Kidney epithelial cell (primary cell): Measurements from ENCODE around the gene APLF. TPM values are rescaled to one million over a fixed set of nuclear protein-coding genes. Genes with fewer than 3 reads are reported as not detected.

Experiments
- DNase-seq: peaks from one replicate; pipeline ENCODE4 v3.0.0-alpha.2; 2010; ENCODE audit warnings: low read depth
- H3K27me3 ChIP-seq: 2 replicates; pipeline ENCODE4 v1.6.0; 2011; ENCODE audit warnings: low read length; ENCODE audit not compliant: control insufficient read depth, insufficient read depth
- H3K36me3 ChIP-seq: 2 replicates; pipeline ENCODE4 v1.5.1; 2011; ENCODE audit warnings: low read length; ENCODE audit not compliant: control insufficient read depth, insufficient read depth
- H3K4me3 ChIP-seq: 2 replicates; pipeline ENCODE4 v1.5.1; 2011; ENCODE audit warnings: low read depth, mild to moderate bottlenecking, control low read depth, low read length
- total RNA-seq: library from RNA; depleted of rRNA; stranded (reverse); fragments of >200 nt; gene quantifications from 2 replicates; pipeline ENCODE4 v1.2.3, GENCODE V29; 2015
- TF ChIP-seq, protein P1 (sequence below): IDR thresholded peaks from 2 replicates; pipeline ENCODE4 v1.5.1; 2011; ENCODE audit warnings: mild to moderate bottlenecking, moderate library complexity, low read length, control low read depth, inconsistent platforms; ENCODE audit not compliant: insufficient read depth, poor library complexity, severe bottlenecking

Gene APLF
- total RNA-seq, 1 donor from 2014 or later, result 5.1 TPM

DNA sequence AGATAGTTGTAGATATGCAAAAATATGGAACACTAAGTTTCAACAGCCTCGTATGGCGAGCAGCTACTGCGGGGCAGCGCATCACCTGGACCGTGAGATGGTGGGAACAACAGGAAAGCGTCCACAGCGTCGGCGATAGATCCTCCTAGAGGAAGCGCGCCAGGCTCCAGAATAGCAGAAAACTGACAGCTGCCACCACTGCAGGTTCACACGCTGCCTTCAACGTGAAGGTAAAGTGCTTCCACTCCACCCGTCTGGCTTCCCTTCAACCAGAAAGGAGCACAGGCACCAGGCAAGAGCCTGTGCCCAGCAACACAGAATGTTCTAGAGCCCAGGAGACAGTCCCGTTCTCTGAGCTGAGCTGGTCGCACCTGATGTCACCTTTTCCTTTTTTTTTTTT is 20.3 kb upstream of the APLF start:
- TF ChIP-seq, protein P1, sequence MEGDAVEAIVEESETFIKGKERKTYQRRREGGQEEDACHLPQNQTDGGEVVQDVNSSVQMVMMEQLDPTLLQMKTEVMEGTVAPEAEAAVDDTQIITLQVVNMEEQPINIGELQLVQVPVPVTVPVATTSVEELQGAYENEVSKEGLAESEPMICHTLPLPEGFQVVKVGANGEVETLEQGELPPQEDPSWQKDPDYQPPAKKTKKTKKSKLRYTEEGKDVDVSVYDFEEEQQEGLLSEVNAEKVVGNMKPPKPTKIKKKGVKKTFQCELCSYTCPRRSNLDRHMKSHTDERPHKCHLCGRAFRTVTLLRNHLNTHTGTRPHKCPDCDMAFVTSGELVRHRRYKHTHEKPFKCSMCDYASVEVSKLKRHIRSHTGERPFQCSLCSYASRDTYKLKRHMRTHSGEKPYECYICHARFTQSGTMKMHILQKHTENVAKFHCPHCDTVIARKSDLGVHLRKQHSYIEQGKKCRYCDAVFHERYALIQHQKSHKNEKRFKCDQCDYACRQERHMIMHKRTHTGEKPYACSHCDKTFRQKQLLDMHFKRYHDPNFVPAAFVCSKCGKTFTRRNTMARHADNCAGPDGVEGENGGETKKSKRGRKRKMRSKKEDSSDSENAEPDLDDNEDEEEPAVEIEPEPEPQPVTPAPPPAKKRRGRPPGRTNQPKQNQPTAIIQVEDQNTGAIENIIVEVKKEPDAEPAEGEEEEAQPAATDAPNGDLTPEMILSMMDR, result no peak

DNA sequence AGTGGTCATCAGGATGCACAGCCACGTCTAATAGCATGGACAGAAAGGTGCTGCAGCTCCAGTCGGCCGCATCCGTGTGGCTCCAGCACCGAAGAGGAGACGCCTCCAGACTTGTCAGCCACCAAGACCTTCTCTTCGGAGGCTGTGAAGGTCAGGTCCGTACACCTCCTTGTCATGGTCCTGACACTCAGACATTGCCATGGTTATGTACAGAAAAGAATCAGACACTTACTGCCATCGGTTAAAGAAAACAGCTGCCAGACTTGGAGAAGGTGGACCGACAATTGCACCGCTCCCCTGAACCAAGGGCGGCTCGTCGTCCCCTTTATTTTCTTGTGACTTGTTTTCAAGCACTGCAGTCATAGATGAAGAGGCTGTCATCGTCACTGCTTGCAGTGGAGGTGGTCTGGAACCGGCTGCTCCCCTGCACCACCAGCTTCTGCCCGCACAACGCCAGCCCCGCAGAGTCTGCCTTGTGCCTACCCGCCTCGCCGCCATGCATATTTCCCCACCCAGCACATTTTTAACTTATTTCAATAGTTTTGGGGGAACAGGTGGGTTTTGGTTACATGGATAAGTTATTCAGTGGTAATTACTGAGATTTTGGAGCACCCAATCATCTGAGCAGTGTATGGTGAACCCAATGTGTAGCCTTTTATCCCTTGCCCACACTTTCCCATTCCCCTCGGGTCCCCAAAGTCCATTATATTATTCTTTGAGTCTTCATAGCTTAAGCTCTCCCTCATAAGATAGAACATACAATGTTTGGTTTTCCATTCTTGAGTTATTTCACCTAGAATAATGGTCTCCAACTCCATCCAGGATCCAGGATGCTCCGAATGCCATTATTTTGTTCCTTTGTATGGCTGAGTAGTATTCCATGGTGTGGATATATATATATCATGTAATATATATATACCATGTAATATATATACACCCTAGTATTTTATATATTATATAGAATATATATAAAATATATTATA is 18.4 kb upstream of the APLF start:
- TF ChIP-seq, protein P1, result no peak
- H3K27me3 ChIP-seq, result no peaks in the 10 kb centered on the region
- H3K4me3 ChIP-seq, result no peak overlapping the region
- no peak for DNase-seq
- no peaks in the 10 kb centered on the region for H3K36me3 ChIP-seq

More for the DNA sequence above, 20.3 kb upstream of the APLF start:
- H3K36me3 ChIP-seq, result no peaks in the 10 kb centered on the region
- H3K4me3 ChIP-seq, result no peak overlapping the region
- no peak for DNase-seq
- H3K27me3 ChIP-seq, result no peaks in the 10 kb centered on the region

DNA sequence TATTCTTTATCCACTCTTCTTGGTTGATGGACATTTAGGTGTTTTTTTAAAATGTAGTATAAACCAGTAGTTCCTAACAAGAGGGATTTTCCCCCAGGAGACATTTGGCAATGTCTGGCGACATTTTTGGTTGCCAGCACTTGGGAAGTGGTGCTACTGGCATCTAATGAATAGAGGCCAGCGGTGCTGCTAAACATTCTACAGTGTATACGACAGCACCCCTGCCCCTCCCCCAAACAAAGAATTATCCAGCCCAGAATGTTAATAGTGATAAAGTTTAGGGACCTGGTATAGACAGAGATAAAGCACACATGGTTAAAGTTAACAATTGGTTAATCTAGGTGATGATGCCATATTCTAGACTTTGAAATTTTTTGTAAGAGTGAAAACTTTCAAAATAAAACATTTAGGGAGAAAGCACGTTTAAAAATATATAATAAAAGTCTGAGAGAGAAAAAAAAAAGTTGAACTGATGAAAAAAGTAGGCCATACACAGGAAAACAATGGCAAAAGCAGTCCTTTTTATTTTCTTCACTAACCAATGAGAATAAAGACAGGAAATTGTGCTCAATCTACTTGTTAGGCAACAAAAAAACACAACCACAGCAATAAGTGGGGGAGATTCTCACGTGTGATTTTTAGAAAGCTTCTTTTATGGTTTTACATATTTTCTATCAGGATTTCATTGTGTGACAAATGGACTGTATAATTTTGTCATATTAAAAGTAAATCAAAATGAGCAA is 15.1 kb upstream of the APLF start:
- H3K4me3 ChIP-seq, result no peak overlapping the region
- DNase-seq, result no peak
- TF ChIP-seq, protein P1, result no peak
- H3K36me3 ChIP-seq, result no peaks in the 10 kb centered on the region
- no peaks in the 10 kb centered on the region for H3K27me3 ChIP-seq

- no peak for DNase-seq
- H3K4me3 ChIP-seq, result no peak overlapping the region
Measured at GRCh38 chr2:68453761-68454360, 13.5 kb upstream of the APLF start.

DNA sequence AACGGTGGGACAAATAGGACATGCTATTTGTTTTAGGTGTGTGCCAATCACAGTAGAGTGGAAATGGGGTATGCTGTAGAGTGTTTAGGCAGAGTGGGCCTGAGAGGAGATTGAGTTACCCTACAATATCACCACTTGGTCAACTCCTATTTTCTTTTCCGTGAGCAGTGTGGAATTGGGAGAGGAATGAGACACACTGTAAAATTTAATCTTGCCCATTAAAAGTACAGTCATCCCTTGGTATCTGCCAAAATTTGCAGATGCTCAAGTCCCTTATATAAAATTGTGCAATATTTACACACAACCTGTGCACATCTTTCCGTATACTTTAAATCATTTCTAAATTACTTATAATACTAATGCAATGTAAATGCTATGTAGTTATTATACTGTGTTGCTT is 12.7 kb upstream of the APLF start:
- TF ChIP-seq, protein P1, result no peak
- Histone ChIP-seq H3K36me3 (no peaks in the 10 kb centered on the region), H3K27me3 (no peaks in the 10 kb centered on the region), H3K4me3 (no peak overlapping the region)
- no peak for DNase-seq

More at GRCh38 chr2:68453761-68454360, 13.5 kb upstream of the APLF start:
- H3K36me3 ChIP-seq, result no peaks in the 10 kb centered on the region
- TF ChIP-seq, protein P1, result no peak
- H3K27me3 ChIP-seq, result no peaks in the 10 kb centered on the region
